PFSK-1 (cell line): ENCODE data around the gene EIF4A2.

ENCODE experiments used
- FOXP2 ChIP-seq: optimal IDR thresholded peaks from 2 replicates; pipeline ENCODE3; 2011; ENCODE audit warnings: borderline replicate concordance, control low read depth, inconsistent platforms; ENCODE audit not compliant: insufficient read depth; ENCODE audit errors: extremely low read length, extremely low read depth
- POLR2AphosphoS5 ChIP-seq: IDR thresholded peaks from 2 replicates; pipeline ENCODE4 v1.6.1; 2012; ENCODE audit warnings: low read depth, mild to moderate bottlenecking, control low read depth, low read length, moderate library complexity
- REST ChIP-seq, 2 experiments: IDR thresholded peaks; 2 replicates each; pipeline versions ENCODE4 v1.6.1 to v1.8.0; 2011 to 2012; ENCODE audit warnings: low read depth in 2 of 2, low read length in 2 of 2, control low read depth in 1 of 2, inconsistent platforms in 1 of 2, mild to moderate bottlenecking in 1 of 2, moderate library complexity in 1 of 2; ENCODE audit not compliant: insufficient read depth in 1 of 2
- SIN3A ChIP-seq: IDR thresholded peaks from 2 replicates; pipeline ENCODE4 v1.6.1; 2012; ENCODE audit warnings: mild to moderate bottlenecking, low read length, moderate library complexity, borderline replicate concordance; ENCODE audit not compliant: insufficient read depth
- TAF1 ChIP-seq: IDR thresholded peaks from 2 replicates; pipeline ENCODE4 v1.6.1; 2012; ENCODE audit warnings: low read length, control low read depth, borderline replicate concordance; ENCODE audit not compliant: insufficient read depth

Gene EIF4A2

GRCh38 chr3:186802701-186803100 is 19.3 kb downstream of the EIF4A2 start:
- no peak for TF ChIP-seq POLR2AphosphoS5
- no peak for TF ChIP-seq TAF1
- TF ChIP-seq SIN3A = no peak
- no peak for TF ChIP-seq FOXP2
- no peak for TF ChIP-seq REST (IDR thresholded peaks at IDR 0.05; ENCODE audit: insufficient read depth in 1 of 2, low read depth in 2 of 2, low read length in 2 of 2)

- 0 out of 4 replicates have a peak, but pooled peaks of 1 of the 2 experiments have one; percentile 17 for TF ChIP-seq REST (IDR thresholded peaks at IDR 0.05; ENCODE audit: insufficient read depth in 1 of 2, low read depth in 2 of 2, low read length in 2 of 2)
- no peak for TF ChIP-seq SIN3A
- TF ChIP-seq TAF1 = 0 out of 2 replicates have a peak, but pooled peaks have one; percentile 56
- peak; percentile 95 for TF ChIP-seq POLR2AphosphoS5
Measured at GRCh38 chr3:186806089-186807055, 23.0 kb downstream of the EIF4A2 start, which contains the start of gene RFC4. RFC4 (minus strand) TSS chr3:186806482; CDS start chr3:186804713, 1,769 bp downstream.

- TF ChIP-seq FOXP2 (no peak), TAF1 (no peak), SIN3A (no peak), POLR2AphosphoS5 (no peak), REST (IDR thresholded peaks at IDR 0.05; ENCODE audit: insufficient read depth in 1 of 2, low read depth in 2 of 2, low read length in 2 of 2) (no peak)
Measured at GRCh38 chr3:186807231-186807630, 23.9 kb downstream of the EIF4A2 start.

- TF ChIP-seq FOXP2 (no peak), REST (IDR thresholded peaks at IDR 0.05; ENCODE audit: insufficient read depth in 1 of 2, low read depth in 2 of 2, low read length in 2 of 2) (no peak), SIN3A (no peak), TAF1 (no peak), POLR2AphosphoS5 (no peak)
Measured at GRCh38 chr3:186810336-186810996, 27.1 kb downstream of the EIF4A2 start.
